ENCODE results near the gene IQSEC3.

- no peak for TF ChIP-seq CTCF (conservative IDR thresholded peaks at IDR 0.05; ENCODE audit: low read depth, low read length)
- no peak for TF ChIP-seq EZH2 (IDR thresholded peaks at IDR 0.05; ENCODE audit: borderline replicate concordance, low read depth, low read length, poor library complexity, severe bottlenecking)
Observed at GRCh38 chr12:135138-135537, 68.6 kb downstream of the IQSEC3 start.

Data from A673 (cell line).